HuH-7 (cell line): ENCODE measurements around the gene PET100.

Experiments used
- DNase-seq: peaks from one replicate; pipeline ENCODE4 v3.0.0; 2011; ENCODE audit warnings: low spot score

PET100 gene

GRCh38 chr19:7679771-7680605 is 50.4 kb downstream of the PET100 start:
- no peak for DNase-seq

- DNase-seq, result peak; percentile 84
These were observed 51.2 kb downstream of the PET100 start, which contains the start of gene TRAPPC5 for GRCh38 chr19:7680606-7681339. TRAPPC5 (plus strand) TSS chr19:7680833; CDS start chr19:7682254, 1,421 bp downstream.
